ENCODE results near the gene SH2D5.

Gene SH2D5

DNA sequence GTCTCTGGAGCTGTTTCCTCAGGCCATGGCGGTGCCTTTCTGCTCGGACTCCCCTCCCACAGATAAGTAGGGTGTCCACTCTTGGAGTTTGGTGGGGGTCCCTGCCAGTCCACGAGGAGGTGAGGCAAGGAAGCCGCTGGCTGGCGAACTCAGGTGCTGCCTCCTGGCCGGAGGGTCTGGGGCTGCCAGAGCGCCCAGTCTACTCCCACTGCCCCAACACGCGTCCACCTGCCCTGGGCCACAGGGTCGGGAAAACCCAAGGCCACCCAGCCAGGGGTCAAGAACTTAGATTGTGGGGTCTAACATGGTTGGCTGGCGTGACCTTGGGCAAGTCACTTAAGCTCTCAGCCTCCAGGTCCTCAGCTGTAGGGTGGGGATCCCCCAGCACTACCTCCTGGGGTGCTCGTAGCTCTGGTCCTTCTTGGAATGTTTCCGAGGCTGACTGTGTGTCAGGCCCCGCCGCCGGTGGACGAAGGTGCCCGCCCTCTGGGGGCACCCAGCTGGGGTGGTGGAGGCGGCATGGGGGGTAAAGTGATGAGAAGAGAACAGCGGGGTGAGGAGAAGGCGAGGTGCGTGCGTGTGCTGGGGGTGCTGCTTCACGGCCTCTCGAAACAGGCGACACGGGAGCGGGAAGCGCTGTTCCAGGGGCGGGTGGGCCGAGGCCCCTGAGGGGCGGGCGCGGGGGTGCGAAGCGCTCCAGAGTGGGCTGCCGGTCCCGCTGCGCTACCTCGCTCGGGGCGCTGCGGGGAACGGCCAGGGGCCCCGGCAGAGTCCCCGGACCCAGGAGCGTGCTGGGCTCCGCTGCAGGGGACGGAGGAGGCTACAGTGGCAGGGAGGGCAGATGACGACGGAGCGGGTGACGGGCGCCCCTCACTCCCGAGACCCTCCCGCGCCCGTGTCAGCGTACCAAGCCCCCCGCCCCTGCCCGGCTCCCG lies 1.2 kb downstream of the SH2D5 start:
- Mint-ChIP-seq H3K4me3 (peak overlapping the region; percentile 82 to 96), H3K27ac (peak overlapping the region in 1 of 2 donors; percentile 63), H3K27me3 (peaks cover 40% of the 10 kb centered on the region), H3K4me1 (peaks cover 35% of the 10 kb centered on the region), H3K9me3 (no peaks in the 10 kb centered on the region)
- DNase-seq (peak in 1 of 2 donors; percentile 30), ATAC-seq (peak; percentile 37)

DNA sequence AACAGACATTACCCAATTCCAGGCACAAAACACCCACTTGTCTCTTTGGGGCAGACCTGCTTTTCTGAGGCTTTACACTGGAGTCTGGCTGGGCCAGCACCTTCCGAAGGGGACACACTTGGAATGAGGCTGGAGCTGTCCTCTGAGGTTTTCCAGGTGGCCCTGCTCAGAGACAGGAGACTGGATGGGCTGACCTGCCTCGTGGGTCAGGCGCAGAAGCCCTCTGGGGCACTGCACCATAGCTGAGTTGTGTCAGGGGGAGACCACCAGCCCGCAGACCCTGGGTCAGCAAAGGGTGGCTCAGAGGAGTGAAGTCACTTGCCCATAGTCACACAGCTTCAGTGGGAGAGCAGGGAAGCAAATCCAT lies 1.8 kb downstream of the SH2D5 start:
- DNase-seq (no peak), ATAC-seq (no peak)
- Mint-ChIP-seq H3K27ac (no peak overlapping the region), H3K4me3 (peak overlapping the region; percentile 82 to 96), H3K9me3 (no peaks in the 10 kb centered on the region), H3K27me3 (peaks cover 40% of the 10 kb centered on the region), H3K4me1 (peaks cover 35% of the 10 kb centered on the region)

DNA sequence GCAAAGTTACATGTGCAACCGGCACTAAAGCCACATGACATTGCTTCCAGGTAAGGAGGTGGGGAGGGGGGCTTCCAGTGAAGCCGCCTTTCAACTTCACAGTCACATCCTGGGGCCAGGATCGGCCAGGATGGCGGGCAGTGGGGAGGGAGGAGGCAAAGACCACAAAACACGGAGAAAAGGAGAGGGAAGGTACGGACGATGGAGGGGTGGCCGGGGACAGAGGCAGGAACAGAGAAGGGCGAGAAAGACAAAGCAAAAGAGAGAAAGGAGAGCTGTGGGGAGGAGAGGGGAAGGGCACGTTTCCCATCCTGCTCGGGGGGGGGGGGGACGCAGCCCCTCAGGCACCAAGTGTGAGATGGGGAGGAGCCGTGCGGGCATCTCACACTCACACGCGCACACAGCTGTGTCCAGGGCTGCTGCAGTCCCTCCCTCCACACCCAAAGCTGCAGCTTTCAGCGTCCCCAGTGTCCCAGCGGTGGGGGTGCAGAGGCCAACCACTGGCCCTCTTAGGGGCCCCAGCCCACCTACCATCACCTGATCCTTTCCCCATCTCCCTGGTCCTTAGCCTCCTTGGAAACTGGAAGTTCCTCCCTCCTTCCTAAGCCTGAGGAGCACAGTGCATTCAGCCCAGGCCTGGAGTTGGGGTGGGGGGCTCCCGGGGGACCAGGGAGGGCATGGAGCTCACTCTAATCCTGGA lies 2.4 kb downstream of the SH2D5 start:
- Mint-ChIP-seq H3K27ac (no peak overlapping the region), H3K4me3 (peak overlapping the region in 1 of 2 donors; percentile 30), H3K27me3 (peaks cover 40% of the 10 kb centered on the region), H3K4me1 (peaks cover 35% of the 10 kb centered on the region), H3K9me3 (no peaks in the 10 kb centered on the region)
- no peak for DNase-seq
- no peak for ATAC-seq

DNA sequence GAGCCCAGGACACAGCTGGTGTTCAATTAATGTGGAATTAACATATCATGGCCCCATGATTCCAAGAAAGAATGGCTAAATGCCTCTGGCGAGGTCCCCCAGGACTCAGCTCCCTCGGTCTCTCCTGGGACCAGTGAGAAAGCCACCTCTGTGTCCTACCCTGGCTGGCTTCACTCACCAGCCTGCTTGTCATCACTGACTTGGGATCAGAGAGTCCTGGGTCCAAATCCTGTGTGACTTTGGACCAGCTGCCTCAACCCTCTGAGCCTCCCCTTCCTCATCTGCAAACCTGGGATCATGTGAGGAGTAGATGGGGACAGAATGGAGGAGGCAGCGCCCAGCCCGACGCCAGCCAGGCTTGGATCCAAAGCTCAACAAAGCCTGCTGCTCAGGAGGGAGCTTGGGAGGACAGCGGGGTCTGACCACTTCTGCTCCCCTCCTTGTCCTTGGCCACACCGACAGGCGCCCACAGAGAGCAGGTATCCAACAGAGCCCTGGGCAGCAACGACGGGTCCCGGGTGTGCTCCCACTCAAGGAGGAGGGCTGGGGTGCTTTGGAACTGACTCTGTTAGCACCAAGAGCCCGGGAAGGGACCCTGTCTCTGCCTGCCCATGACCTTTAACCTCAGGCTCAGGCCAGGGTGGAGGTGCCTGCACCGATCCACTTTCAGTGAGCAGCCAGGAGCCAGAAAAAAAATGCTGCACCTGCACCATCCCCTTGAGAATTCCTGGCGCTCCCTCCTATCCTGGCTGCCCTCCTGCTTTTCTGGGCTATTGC lies 3.2 kb downstream of the SH2D5 start:
- Mint-ChIP-seq H3K4me1 (peaks cover 35% of the 10 kb centered on the region), H3K4me3 (no peak overlapping the region), H3K27ac (no peak overlapping the region), H3K27me3 (peaks cover 40% of the 10 kb centered on the region), H3K9me3 (no peaks in the 10 kb centered on the region)
- ATAC-seq: no peak
- no peak for DNase-seq

DNA sequence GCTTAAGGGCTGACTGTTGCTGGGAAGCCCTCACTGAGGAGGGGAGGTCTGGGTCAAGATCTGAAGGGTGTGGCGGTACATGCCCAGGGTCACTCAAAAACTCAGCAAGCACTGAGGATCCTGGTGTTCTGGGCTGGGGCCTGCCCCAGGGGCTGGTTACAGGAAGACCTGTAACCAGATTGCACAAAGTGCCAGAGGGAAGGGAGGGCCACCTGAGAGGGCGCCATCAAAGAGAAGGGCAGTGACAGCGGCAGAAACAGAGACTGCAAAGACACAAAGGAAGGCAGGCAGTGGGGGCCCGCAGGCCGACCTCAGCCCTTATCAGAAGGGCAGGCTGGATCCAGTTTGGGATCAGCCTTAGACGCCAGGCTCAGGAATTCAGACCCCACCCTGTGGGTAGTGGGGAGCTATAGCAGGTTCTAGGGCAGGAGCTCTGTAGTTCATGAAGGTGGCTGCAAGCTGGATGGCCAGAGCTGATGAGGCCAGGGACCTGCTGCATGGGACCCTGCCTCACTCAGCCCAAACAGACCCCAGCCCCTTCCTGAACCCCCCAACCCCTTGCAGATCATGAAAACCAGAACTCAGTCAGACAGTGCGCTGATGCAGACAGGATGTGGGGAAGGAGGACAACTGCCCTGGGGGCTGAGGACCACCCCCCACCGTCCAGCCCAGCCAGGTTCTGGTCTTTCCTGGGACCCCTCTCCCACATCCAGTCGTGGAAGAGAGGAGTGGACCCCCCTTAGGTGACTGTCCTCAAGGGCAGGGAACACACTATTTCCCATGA lies 3.9 kb downstream of the SH2D5 start:
- no peak overlapping the region for H3K4me3 Mint-ChIP-seq
- no peak for ATAC-seq

DNA sequence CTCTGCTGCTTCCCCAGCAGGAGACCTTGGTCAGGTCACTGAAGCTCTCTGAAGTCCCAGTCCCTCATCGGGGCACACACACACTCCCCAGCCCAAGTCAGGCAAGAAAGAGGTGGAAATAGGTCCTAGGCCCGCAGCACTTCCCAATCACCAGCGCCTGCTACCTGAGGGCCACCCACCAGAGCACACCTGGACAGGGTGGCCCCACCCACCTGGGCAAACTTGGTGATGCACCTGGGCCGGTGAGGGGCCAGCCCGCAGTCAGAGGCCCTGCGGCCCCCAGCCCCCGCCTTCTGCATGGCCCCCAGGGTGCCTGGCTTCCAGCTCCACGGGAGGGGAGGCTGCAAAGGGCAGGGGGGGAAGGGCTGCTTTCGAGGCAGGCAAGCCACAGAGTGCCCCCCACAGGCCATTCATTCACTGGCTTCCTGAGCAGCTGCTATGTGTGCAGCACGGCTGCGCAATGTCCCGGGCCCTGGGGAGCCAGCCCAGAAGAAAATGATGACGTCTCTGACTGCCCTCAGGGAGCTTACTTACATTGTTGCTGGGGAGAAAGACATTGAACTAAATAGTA lies 4.7 kb downstream of the SH2D5 start:
- no peaks in the 10 kb centered on the region for H3K9me3 Mint-ChIP-seq
- no peak for ATAC-seq
- peaks cover 28% of the 10 kb centered on the region for H3K4me1 Mint-ChIP-seq
- H3K27me3 Mint-ChIP-seq: peaks cover 40% of the 10 kb centered on the region
- DNase-seq: no peak
- H3K27ac Mint-ChIP-seq: no peak overlapping the region
- H3K4me3 Mint-ChIP-seq: no peak overlapping the region

More for the DNA sequence above, 3.9 kb downstream of the SH2D5 start:
- Mint-ChIP-seq H3K27ac (no peak overlapping the region), H3K9me3 (no peaks in the 10 kb centered on the region), H3K4me1 (peaks cover 35% of the 10 kb centered on the region), H3K27me3 (peaks cover 40% of the 10 kb centered on the region)
- DNase-seq: no peak

DNA sequence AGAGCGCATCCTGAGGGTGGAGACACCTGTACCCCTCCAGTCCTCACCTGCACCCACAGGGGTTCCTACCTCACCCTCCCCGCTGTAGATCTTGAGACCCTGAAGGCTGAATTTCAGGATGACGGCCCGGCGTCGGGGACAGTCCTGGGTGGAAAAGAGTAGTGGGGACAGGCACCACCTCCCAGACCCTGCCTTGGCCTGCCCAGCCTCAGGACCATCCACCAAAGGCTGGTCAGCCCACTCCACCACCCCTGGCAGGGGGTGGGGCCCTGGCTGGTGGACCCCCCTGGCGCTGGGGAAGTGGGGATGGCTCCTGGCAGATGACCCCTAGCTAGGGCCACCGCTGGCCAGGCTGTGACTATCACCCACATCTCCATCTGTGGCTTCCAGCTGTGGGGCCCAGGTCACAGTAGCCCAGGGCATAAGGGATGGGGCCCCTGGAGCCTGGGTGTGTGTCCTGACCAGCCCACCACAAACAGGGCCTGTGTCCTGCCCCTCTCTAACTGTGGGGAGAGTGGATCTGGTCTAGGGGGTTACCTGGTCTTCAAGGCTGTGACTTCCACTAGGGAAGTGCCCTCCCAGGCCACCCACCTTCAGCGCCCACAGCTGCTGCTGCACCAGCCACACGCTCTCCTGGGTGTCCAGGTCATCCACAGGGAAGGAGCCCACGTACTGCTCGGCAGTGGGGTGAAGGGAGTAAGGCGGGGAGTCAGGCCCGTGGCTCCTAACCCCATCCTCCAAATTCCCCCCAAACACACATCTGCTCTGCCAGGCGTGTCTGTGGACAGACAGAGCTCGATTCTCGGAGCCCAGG lies 5.4 kb downstream of the SH2D5 start:
- H3K4me1 Mint-ChIP-seq: peaks cover 21% of the 10 kb centered on the region
- peaks cover 40% of the 10 kb centered on the region for H3K27me3 Mint-ChIP-seq
- DNase-seq: no peak
- no peak overlapping the region for H3K4me3 Mint-ChIP-seq
- ATAC-seq: no peak
- H3K27ac Mint-ChIP-seq: no peak overlapping the region
- H3K9me3 Mint-ChIP-seq: no peaks in the 10 kb centered on the region

DNA sequence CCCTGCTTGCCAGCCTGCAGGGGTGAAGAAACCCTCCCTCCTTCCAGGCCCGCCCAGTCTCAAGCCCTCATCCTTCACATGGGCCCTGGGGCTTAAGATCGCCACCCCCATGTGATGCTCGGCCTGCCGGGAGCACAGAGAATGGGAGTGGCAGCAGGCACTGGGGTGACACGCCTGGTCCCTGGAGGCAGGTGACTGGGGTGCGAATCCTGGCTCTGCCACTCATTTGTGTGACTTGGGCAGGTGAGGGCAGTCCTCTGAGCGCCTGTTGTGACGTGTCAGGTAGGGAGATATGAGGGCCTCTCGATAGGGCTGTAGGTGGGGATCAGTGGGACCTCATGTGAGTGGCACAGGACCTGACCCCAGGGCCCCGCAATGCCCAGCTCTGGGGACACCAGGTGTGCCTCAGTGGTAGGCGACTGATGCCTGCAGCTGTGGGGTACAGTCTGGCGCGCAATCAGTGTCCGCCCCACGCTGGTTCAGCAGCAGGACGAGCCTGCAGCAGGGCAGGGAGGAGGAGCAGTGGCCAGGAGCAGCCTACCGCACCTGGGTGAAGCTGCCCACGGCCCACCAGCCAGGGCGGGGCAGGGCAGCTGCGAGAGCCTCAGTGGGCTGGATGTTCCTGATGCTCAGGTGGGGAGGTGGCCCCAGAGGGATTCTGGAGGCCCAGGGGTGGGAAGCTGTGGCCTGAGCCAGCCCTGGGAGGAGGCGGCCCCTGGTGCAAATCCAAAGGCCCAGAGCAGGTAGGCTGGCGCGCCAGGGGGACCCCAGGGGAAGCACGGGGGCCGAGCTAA lies 6.2 kb downstream of the SH2D5 start:
- ATAC-seq: no peak
- H3K27ac Mint-ChIP-seq: peak overlapping the region in 1 of 2 donors; percentile 88
- DNase-seq: no peak
- H3K4me1 Mint-ChIP-seq: peaks cover 17% of the 10 kb centered on the region
- H3K4me3 Mint-ChIP-seq: no peak overlapping the region
- H3K27me3 Mint-ChIP-seq: peaks cover 36% of the 10 kb centered on the region
- no peaks in the 10 kb centered on the region for H3K9me3 Mint-ChIP-seq

DNA sequence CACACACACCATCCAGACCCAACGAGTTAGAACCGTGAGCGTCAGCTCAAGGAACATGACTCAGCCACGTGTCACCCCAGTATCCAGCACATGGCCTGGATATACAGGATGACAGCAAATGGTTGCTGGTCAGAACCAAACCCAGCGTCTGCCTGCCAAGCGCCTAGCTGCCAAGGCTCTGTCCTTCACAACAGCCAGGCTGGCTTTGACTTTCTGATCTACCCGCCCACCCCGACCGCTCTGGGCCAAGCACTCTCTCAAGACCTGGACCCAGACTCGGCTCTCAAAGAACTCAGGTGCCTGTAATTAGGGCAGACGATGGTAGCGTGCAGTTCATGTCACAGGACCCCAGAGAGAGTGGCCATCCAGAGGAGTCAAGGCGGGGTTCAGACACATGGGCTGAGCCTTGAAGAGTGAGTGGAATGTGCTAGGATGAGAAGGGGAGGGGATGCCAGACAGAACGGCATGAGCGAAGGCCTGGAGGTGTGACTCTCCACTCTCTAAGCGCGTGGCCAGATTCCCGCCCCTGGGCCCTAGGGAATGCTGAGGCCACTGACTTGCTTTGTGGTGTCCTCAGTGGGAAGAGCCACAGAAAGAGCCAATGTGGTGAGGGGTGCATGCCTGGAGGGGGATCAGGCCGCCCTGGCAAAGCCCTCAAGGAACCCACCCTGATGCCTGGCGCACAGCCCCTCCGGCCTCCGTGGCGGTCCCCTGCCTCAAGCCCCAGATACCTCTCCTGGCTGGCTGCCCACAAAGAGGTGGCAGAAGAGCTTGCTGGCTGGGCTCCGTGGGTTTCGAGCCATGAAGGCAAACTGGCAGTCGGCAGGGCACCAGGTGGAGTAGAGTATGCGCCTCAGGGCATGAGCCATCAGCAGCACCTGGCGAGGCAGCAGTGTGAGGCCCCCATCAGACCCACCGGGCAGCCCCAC lies 7.0 kb downstream of the SH2D5 start:
- Mint-ChIP-seq H3K27ac (no peak overlapping the region), H3K4me1 (peaks cover 8% of the 10 kb centered on the region), H3K4me3 (no peak overlapping the region), H3K27me3 (peaks cover 30% of the 10 kb centered on the region), H3K9me3 (no peaks in the 10 kb centered on the region)
- ATAC-seq (no peak), DNase-seq (no peak)

DNA sequence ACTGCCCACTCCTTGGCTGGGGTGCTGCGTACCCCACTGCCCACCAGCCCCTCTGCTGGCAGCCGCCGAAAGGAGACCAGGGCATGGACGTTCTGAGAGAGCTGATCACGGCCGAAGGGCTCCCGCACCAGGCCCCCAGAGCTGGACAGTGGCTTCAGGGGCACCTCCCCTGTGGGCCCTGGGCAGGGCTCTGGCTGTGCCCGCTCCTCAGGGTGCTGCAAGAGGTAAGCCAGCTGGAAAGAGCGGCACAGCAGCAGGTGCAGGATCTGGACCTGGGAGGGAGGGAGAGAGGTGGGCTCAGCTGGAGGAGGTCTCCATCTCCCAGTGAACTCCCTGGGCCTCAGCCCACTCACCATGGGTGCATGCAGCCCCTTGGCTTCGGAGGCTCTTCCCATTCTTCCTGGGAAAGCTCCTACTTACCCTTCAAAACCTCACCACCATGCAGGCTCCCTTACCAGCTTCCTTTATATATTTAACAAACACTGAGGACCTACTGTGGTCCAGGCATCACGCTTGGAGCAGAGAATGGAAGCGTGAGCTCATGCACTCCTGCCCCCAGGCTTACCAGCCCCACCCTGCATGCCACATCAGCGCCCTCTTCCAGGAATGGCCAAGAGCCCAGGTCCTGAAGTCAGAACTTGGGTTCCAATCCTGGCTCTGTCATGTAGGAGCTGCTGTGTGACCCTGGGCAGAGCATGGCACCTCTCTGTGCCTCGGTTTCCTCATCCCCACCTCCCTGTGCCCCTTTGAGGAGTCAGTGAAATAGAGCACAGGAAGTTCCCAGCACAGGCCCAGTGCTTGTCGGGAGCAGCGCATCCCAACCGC lies 7.9 kb downstream of the SH2D5 start:
- H3K4me3 Mint-ChIP-seq: no peak overlapping the region
- ATAC-seq (no peak), DNase-seq (peak in 1 of 2 donors; percentile 8)
- H3K4me1 Mint-ChIP-seq: no peaks in the 10 kb centered on the region
- H3K27me3 Mint-ChIP-seq: peaks cover 27% of the 10 kb centered on the region
- H3K9me3 Mint-ChIP-seq: no peaks in the 10 kb centered on the region
- no peak overlapping the region for H3K27ac Mint-ChIP-seq

DNA sequence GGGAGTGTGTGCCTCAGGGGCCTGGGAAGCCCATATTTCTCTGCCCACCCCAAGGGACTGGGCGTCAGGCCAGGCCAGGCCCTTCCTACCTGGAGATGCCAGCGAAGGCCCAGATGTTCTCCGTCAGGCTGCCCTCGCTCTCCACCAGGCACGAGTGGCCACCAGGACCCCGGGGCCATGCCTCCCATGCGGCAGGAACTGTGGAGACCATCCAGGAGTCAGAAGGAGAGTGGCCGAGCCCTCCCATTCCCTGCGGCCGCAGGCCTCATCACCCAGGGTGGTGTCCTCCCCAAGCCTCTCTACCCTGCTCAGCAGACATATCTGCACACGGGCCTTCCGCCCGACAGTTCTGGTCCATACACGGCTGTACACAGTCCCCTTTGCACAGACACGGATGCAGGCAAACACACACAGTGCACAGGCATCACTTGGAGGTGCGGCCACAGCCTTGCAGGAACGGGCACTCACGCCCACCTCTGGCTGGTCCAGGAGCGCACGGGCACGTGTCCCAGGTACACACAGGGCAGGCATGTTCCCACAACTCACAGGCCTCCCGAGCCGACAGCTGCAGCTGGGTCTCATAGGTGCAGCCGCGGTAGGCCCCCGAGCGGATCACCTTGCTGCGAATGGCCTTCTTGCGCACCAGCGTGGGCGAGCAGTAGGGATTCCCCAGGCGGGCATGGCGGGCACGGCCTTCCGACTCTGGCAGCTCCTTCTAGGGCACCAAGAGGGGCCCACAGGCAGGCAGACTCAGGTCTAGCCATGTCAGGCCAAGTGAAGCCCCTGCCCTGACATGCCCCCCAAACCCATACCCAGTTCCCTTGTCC lies 8.8 kb downstream of the SH2D5 start:
- DNase-seq (peak in 1 of 2 donors; percentile 9), ATAC-seq (no peak)
- Mint-ChIP-seq H3K9me3 (no peaks in the 10 kb centered on the region), H3K4me3 (no peak overlapping the region), H3K4me1 (peaks cover 3% of the 10 kb centered on the region), H3K27ac (no peak overlapping the region), H3K27me3 (peaks cover 27% of the 10 kb centered on the region)
